ENCODE data around the gene SAYSD1.

SAYSD1 gene

DNA sequence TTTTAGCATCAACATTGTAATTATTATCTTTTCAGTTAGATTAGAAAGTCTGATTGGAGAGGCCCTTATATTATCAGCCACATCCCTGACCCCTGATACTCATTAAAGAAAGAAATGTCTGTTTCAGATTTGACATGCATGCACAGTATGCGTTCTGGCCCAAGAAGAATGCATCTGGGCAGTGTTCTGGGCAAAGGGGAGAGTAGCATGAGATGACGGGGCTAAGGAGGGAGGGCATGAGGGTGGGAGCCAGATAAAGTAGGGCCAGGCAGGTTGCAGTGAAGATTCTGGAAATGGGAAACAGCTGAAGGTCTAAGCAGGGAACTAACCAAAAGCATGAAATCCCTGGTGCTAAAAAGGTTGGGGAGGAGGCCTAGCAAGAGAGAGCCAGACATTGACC is 7.3 kb downstream of the SAYSD1 start:
- no peak for DNase-seq

DNA sequence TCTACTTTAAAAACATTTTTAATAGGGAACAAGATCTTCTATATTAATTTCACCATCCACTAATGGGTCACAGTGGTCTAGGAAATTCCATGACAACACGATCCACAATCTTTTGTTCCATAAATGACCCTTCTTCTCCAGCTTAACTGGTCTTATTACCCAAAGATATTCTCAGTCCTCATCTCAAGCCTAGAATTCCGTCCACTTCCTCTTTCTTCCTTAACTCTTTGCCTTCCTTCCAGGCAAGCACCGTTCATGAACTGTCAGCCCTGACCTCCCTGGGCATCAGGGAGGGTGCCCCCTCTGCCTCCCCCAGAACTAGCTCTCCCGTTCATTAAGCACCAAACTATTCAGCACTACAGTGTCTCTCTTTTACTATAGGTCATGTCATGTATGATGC is 8.0 kb downstream of the SAYSD1 start:
- DNase-seq = no peak

DNA sequence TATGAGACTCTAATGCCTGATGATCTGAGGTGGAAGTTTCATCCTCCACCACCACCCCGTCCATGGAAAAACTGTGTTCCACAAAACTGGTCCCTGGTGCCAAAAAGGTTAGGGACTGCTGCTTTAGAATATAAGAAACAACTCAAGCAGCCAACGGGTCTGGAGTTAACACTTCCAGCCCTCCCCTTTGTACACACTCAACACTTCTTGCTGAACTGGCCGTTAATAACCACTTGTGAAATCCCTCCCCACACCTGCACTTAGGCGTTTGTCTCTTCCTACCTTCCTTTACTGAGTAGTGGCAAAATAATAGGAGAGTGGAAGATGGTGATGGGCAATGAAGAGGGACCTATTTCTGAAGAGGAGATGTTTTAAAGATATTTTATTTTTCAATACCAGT is 10.5 kb downstream of the SAYSD1 start:
- no peak for DNase-seq

DNA sequence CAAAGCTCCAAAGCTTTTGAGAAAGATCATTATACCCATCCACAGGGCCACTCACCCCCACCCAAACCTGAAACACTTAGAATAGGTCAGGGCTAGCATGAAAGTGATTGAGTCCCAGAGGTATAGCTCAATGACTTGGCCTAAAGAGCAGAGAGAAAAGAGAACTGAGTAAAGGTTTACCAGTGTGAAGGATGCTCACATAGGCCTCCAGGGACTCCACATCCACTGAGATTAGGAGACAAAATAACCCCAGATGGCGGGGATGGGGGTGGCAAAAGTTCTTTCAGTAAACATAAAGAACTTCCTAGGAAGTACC is 12.2 kb downstream of the SAYSD1 start:
- DNase-seq = no peak

DNA sequence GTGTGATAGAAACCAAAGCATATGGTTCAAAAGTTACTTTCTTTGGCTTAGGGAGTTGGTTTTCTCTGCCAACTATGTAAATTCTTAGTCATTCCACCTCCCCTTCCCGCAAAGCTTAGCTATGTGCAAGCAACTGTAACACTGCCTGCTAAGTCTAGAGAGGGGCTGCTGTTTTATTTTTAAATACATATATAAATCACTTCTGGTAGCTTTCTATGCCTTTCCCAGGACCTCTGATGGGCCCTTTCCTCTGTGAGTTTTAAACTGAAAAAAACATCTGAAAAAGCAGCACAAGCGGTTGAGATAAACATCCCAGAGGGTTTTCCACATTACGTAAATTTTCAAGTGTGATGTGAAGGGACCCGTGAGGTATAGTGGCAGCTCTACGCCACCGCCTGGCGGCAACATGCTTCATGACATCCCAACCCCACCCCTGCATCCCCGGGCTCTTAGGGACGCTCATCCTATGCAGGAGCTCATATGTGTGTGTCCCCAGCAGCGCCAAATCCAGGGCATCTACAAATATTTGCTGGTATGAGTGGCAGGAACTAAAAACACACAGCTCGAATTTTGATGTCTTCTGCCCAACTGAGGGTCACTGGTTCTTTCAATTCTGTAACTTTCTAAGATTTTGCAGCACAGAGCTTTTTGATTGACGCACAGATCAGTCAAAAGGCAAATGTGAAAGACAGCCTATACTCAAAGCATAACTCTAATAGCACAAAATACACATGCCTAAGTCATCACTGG is 12.7 kb downstream of the SAYSD1 start:
- no peak for DNase-seq

DNA sequence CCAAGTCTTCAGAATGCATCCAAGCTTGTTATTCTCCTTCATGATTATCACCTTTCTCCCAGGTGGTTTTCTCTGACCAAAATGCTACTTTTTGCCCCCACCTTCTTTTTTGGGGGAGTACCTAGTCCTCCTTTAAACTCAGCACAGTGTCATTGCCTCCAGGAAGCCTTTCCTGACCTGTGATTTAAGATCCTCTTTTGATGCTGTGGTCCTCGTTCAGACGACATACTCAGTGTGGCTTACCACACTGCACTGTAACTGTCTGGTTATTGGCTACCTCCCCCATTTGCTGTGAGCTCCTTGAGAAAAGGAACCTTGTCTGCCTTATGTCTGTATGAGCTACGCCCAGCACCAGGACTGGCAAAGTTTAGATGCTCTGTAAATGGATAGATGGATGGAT is 14.6 kb downstream of the SAYSD1 start:
- DNase-seq = no peak

DNA sequence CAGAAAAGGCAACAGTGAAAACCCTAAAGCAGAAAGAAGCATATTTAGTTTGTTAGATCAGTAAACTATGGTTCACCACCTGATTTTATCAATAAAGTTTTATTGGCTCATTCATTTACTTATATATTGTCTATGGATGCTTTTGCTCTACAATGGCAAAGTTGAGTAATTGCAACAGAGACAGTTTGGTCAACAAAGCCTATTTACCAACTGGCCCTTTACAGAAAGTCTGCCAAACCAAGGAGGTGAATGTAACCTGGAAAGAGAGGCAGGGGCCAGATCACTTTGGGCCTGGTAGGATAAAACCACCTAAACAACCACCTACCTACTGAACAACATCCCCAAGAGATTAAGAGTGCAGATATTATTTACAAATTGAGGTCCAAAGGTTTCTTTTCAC is 19.4 kb downstream of the SAYSD1 start:
- no peak for DNase-seq

DNA sequence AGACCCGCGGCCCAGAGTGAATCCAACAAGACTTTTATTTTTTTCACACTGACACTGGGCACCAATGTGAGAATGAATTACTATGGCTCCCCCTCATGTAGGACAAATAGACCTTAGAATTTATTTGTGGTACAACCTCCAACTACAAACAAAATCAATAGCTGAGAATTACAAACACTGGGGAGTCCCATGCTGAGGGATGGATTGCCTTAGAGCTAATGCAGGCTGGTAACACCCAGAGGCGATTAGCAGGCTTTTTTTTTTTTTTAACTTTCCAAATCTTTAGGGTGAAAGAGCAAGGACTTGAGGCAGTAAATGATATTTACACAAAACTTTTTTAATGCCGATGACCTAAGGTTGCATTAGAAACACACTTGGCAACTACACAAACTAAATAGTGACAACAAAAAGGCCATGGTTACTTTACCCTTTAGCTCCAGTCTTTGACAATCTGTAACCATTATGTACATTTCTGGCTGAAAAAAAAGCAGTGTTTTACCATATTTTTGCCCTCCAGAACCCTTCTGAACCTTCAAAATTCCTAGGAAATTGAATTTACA is 21.8 kb downstream of the SAYSD1 start:
- DNase-seq = no peak

DNA sequence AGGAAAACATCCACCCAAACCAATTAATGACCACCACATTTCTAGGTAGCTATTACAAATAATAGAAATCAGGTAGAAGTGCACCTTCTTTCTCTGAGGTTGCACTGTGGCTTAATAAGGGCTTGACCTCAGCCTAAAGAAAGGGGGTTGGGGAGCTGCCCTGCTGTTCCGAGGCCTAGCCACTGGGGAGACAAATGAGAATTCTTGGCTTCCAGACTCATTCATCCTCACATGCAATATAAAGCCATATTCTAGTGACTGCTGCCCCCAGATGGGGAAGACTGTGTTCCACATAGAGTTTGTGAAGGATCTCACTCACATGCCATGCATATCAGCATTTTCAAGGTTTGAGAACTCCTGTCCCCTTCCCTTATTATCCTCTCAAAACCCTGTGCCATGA is 22.9 kb downstream of the SAYSD1 start:
- DNase-seq = no peak

DNA sequence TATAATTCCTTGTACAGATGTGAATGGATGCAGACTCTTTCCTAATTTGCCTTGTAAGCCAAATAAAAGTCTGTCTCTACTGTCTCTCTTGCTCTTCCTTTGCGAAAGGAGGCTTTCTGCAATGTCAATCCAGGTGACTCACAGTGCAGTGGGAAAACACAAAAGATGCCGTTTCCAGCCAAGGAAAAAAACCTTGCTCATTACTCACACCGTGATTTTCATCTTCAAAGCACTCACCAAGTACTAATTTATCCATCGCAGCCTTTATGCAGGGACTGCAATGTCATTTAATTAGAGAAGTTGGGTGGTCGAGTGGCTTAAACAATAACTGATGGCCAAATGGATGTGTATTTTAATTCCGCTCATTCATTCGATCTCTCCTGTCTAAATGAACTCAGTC is 23.8 kb downstream of the SAYSD1 start:
- no peak for DNase-seq

DNA sequence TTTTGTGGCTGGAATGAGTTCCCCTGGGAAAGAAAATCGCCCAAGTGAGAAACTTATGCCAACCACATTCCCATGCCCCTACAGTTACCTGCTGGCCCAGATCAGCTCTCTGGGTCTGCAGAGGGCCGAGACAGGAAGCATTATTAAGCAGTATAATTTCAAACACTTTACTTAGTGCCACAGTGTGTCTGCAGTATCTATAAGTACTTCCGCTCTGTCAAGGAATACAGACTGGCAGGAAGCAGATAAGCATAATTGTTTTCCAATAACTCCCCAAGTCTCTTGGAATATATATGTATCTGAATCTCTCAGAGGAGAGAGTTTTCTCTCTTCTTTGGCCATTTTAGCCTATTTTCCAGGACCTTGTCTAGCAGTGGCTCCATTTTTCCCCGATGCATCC is 24.9 kb downstream of the SAYSD1 start:
- DNase-seq = no peak

DNA sequence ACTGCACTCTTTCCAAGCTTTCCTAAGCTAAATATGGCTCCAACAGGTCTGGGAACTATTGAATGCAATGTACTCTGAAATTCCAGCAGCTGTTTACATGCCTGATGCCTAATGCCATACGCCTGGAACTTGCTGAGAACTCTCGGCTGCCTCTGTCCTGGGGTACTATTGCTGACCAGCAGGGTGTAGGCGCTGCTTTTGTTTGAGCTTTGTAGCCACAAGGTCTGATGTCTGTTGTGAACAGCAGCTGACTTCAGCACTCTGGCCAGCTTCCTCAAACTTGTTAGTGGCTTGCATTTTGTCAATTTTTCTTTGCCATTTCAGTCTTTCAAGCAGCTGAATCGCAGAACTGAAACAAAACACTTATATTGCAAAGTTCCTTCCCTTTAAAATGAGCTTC is 26.7 kb downstream of the SAYSD1 start:
- no peak for DNase-seq

DNA sequence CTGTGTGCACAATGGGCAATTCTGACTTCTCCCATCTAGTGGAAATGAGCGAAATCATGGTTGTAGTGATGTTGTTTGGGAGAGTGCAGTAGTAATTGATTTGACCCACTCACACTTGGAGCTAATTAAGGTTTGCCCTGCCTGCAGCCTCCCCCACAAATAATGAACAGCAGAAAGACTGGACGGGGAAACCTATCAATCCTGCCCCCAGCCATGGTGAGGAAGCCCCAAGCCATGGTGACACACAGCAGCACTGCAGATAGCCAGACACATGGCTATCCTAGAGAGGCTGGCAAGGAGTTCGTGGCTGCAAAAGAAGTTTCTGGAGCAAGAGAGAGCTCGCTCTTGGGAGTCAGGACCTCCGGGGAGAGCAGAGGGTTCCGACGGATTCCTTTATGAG is 27.8 kb downstream of the SAYSD1 start:
- DNase-seq = no peak

DNA sequence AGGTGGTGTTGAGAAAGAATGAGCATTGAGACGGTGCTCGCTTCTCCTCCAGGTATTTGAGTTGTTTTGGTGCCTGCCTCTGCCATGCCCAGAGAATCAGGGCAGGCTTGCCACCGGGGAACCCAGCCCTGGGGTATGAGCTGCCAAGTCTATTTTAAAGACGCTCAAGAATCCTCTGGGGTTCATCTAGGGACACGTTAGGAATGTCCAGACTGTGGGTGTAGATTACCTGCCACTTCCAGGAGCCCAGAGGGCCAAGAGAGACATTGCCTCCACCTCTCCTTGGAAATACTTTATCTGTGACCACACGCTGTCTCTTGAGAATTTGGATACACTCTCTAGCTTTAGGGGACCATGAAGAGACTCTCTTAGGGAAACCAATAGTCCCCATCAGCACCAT is 28.3 kb downstream of the SAYSD1 start:
- DNase-seq = no peak

DNA sequence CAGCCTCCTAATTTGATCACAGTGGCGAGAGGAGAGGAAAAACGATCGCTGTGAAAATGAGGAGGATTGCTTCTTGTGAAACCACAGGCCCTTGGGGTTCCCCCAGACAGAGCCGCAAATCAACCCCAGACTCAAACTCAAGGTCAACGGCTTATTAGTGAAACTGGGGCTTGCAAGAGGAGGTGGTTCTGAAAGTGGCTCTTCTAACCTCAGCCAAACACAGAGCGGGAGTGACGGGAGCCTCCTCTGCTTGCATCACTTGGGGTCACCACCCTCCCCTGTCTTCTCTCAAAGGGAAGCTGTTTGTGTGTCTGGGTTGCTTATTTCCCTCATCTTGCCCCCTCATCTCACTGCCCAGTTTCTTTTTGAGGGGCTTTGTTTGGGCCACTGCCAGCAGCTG is 28.7 kb downstream of the SAYSD1 start:
- no peak for DNase-seq

DNA sequence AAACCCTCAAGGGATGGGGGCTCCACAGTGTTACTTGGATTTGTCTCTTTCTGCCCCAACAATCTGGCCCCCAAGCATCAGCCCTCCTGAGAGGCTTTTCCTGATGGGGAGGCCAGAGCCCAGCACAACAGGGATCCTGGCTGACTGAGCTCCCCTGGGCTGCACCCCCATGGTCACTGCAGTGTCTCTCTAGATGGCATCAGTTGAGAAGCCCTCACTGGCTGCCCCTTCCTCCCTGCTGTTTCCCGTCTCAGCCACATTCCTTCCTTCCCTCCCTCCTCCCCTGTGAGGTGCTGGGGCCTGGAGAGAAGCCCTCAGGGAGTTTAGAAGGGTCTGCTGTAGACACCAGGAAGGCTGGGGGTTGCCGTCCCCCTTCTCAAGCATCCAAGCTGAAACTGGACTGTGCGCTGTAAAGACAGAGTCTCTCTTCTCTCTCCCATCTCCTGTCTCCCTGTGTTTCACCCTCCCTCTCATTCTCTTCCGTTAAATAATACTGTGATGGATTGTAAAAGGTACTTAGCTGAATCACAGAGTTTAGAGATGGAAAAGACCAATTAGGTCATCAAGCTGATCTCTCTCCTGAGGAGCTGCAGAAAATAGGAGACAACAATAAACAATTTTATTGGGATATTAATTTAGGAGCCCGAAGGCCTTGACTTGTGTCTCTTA is 29.7 kb downstream of the SAYSD1 start:
- no peak for DNase-seq

DNA sequence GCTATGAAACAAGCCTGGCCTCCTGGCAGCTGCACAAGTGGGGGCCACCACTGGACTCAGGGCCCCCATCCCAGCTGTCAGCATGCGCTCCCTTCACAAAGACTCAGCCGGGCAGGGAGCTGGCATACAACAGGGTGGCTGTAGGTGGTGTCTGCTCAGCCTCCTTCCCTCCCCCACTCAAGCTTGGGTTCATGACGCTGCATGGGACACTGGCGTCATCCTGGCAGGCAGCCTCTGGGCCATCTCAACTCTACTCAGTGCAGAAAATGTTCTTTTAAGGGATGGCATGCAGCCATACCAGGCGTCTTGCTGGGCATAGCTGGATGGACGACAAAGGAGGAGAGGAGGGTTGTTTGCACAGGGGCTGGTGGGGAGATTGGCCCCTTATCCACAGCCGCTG is 30.5 kb downstream of the SAYSD1 start:
- DNase-seq = no peak

DNA sequence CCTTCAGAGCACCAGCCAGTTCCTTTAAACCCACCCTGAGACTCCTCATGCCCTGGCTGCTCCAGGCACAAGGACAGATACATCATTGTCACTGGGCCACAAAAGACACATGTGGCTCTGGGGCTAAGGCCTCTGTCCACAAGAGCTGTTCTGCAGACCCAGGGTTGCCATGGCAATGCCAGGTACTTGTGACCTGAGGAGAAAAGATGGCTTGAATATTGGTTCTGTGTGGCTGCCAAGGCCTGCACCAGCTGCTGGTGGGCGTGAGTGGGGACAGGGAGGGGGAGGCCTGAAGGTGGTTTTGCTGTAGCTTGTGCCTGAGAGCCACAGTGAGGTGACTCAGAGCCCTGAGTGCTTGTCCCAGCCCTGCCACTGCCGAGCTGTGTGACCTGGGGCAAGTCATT is 31.8 kb downstream of the SAYSD1 start:
- DNase-seq = no peak

DNA sequence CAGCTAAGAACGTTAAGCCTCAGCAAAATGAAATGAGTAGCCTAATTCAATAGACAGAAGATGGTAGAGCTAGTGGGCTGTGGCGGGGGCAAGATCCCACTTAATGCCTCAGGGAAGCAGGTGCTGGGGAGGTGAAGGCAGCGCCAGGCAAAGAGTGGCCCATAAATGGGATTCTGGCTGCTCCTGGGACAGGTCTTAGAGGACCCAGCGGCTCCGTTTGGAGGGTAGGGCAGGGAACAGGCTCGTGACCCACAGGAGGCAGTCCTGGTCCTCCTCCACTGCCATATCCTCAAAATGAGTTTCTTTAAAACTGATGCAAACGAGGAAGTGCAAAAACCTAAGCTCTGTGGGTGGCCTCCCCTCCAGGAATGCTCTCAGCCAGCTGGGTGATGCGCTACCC is 32.7 kb downstream of the SAYSD1 start:
- no peak for DNase-seq

DNA sequence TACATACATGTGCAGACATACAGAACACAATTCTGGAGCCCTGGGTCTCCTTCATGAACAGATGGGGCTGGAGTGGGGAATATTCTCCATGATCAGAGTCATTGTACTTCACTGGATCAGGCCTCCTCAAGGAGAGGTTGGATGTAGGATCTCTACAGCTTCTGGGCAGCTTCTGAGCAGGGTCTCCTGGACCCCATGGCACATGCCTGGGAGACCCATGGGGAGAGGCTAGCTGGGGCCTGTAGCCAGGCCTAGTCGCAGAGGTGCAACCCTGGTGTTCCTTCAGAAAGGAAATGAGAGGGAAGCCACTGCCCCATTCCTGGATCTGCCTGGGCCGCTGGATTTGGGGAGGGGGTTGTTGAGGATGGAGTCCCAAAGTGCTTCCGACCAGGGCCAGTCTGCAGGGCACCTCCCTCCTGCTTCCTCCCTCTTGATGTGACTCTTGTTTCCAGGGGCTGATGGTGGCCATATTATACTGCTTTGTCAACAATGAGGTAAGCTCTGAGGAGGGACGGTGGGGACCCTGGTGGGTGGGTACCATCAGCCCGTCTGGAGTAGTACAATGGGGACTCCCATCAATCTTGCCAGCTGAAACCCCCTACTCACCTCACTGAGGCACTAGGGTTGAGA is 34.6 kb downstream of the SAYSD1 start:
- no peak for DNase-seq

DNA sequence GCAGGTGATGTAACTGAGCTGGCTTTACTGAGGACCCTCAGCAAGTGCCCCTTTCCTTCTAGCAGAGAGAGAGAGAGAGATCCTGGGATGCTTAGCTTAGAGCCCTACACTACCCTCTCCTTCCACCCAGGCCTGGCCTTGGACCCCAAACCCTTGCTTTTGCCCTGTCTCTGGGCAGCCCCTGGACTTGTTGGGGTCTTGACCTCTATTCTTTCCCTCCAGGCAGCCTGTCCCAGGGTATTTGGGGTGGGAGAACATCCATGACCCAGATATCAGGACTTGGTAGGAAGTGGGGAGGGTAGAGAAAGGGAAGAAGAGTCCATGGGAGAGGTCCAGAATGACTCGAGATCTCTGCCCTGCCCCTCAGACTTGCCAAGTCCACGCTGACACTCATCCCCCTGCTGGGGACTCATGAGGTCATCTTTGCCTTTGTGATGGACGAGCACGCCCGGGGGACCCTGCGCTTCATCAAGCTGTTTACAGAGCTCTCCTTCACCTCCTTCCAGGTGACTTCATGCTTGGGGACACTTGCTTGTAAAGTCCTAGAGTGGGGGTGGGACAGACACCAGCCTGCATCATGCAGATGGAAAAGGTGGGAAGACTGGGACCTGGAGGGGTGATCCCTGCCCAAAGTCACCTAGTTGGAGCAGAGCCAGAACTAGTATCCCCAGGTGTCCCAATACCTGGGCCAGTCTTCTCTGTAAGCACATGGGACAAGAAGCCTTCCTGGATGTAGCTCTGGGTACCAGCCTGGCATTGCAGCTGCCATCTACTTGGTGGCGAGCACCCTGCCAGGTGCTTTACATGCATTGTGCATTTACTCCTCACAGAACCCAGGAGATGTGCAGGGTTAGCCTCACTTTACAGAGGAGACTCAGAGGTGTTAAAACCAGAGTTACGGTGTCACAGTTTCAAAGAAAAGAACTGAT is 35.5 kb downstream of the SAYSD1 start:
- no peak for DNase-seq

DNA sequence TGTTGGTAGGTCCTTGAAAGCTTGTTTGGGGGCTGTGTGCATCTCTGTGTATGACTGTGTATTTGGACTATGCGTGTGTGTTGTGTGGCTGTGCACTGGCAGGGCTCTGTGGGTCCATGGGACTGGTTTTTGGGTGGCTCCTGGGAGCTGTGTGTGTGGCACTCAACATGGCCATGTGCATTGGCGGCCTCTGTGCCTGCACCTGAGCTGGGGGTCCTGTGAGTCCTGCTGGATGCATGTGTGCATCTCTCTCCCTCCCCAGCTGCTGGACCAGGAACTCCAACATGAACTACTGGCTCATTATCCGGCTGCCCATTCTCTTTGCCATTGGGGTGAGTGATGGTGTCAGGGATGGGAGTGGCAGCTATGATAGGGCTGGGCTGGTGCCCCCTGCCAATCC is 36.3 kb downstream of the SAYSD1 start:
- no peak for DNase-seq

DNA sequence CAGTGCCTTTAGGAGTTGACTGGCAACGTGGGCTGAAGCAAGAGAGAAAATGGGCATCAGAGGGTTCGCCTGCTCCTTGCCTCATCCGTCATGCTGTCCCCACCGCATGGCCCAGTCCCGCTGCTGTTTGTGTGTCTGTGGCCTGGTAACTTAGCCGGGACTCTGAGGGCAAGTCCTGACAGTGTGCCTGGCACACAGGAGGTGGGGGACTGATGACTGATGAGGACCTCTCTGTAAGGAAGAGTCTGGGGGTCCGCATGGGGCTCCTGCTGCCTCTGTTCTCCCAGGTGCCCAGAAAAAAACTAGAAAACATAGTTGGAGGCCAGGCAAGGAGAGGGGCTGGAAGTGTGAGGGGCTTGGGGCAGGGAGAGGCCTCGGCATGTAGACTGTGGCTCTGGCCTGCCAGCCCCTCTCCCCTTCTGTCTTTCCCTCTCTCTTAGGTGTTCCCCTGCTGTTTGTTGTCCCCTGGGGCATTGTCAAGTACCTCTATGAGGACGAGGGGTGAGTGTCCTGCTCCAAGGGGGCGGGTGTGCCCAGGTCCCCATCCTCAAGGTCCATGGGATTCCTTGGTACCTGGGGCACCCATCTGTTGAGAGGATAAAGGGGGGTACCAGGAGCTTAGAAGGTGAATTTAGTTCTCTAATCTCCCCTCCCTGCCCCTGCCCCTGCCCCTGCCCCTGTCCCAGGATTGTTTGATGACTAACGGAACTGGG is 36.9 kb downstream of the SAYSD1 start:
- no peak for DNase-seq
